Ovary (tissue), 9 donors: ENCODE measurements around the gene MBNL2. TPM values are rescaled to one million over a fixed set of nuclear protein-coding genes. Genes with fewer than 3 reads are reported as not detected.
A peak's percentile ranks its signal among the peaks of the same experiment; 100 is the strongest.

Source experiments
- DNase-seq, 5 donors: peaks; one replicate each; pipeline ENCODE4 v3.0.0-alpha.2; 2019 to 2020
- H3K27ac ChIP-seq, 2 donors: fragments of 200-600 bp; one replicate each; pipeline versions ENCODE4 v1.5.1 to v1.8.0; 2019 to 2022
- H3K27me3 ChIP-seq: fragments of 200-600 bp; one replicate; pipeline ENCODE4 v1.8.0; 2022
- H3K36me3 ChIP-seq: fragments of 200-600 bp; sonication (generic); one replicate; pipeline ENCODE4 v1.5.1; 2019
- H3K4me1 ChIP-seq: one replicate; pipeline ENCODE4 v1.8.1; 2013; ENCODE audit warnings: mild to moderate bottlenecking, moderate library complexity; ENCODE audit not compliant: insufficient read depth
- H3K4me3 ChIP-seq: fragments of 200-600 bp; sonication (generic); one replicate; pipeline ENCODE4 v1.5.1; 2017
- H3K9me3 ChIP-seq, 2 donors: fragments of 200-600 bp in 1 of 2; sonication (generic) in 1 of 2; one replicate each; pipeline versions ENCODE4 v1.5.1 to v1.8.1; 2013 to 2019; ENCODE audit warnings: mild to moderate bottlenecking in 1 of 2, moderate library complexity in 1 of 2
- CTCF ChIP-seq, 3 donors: fragments of 450-650 bp in 2 of 3; fragments of 200-600 bp in 1 of 3; IDR thresholded peaks; one replicate each; pipeline versions ENCODE4 v1.5.1 to v1.8.0; 2016 to 2022; ENCODE audit warnings: antibody characterized with exemption in 3 of 3, mild to moderate bottlenecking in 1 of 3
- EP300 ChIP-seq: sonication (generic); formaldehyde crosslinking; IDR thresholded peaks from one replicate; pipeline ENCODE4 v1.6.1; 2017; ENCODE audit warnings: antibody characterized with exemption
- POLR2A ChIP-seq: fragments of 450-650 bp; IDR thresholded peaks from one replicate; pipeline ENCODE4 v1.6.1; 2017; ENCODE audit warnings: antibody characterized with exemption, mild to moderate bottlenecking, moderate library complexity
- WGBS, 3 donors: extraction: QIAGEN DNeasy Blood & Tissue Kit in 1 of 3; methylation state at CpG; one replicate each; pipeline versions ENCODE4 v1.1.5 to v1.1.7; 2013 to 2017; 5-methylcytosine and 5-hydroxymethylcytosine counted together
- intact Hi-C, 4 donors: fragments of 100-400 bp; cut with DNase I; formaldehyde crosslinking; loops; one replicate each; pipeline versions ENCODE4 v1.11.0 to v1.15.1; 2022 to 2023
- polyA plus RNA-seq, 2 donors: library from polyadenylated mRNA; stranded (reverse); fragments of 200-250 nt in 1 of 2; fragments of 350-450 nt in 1 of 2; fragmentation: Illumina TruSeq in 1 of 2; extraction: RNeasy Lipid Tissue Mini Kit (QIAGEN cat#74804) in 1 of 2; gene quantifications; one replicate each; pipeline ENCODE4 v1.2.3, GENCODE V29; 2013 to 2014
- total RNA-seq, 7 donors: library from RNA; depleted of rRNA in 2 of 7; stranded (reverse); fragments of >200 nt in 2 of 7; fragmentation: NEBNext Ultra II Directional in 3 of 7; extraction: Animal tissue kit (Norgen Biotek cat#: 25700) in 3 of 7; gene quantifications; one replicate each; pipeline versions ENCODE4 v1.1.0 to v1.2.4, GENCODE V29; 2016 to 2023
- donor health status: DM: no; HTN: no; CAD: no; lungs with moderate emphysema.
- donor health status: DM: no; HTN: no; CAD: no.
- donor health status: Bipolar disorder and iron deficiency.
- donor health status: DM: yes; HTN: yes; CAD: no.
- donor health status: DM: no; HTN: no; CAD: no.
- donor health status: DM: yes; HTN: yes; CAD: no.

Gene MBNL2
- total and polyA plus RNA-seq, 9 donors = 43.7 to 110 (median 92.1) TPM

GRCh38 chr13:97225533-97225932, 3.4 kb downstream of the MBNL2 start:
- 8 to 29% (median 12%) methylated on average over 4 of the region's 4 CpGs for WGBS, 3 donors
- Histone ChIP-seq H3K27ac (peak overlapping the region; percentile 26 to 85), H3K4me3 (peak overlapping the region; percentile 60), H3K36me3 (no peaks in the 10 kb centered on the region), H3K27me3 (no peaks in the 10 kb centered on the region), H3K9me3 (no peaks in the 10 kb centered on the region), H3K4me1 (peaks cover 19% of the 10 kb centered on the region)
- intact Hi-C loops = loop anchor here in 2 of 4 donors (10.0 kb wide), 2 partner anchors 111 to 209 kb away; partner anchors contain the start of gene RAP2A (in 1 of the 2)
- TF ChIP-seq EP300 (no peak), CTCF (IDR thresholded peaks at IDR 0.05) (no peak), POLR2A (no peak)
- no peak for DNase-seq

DNA sequence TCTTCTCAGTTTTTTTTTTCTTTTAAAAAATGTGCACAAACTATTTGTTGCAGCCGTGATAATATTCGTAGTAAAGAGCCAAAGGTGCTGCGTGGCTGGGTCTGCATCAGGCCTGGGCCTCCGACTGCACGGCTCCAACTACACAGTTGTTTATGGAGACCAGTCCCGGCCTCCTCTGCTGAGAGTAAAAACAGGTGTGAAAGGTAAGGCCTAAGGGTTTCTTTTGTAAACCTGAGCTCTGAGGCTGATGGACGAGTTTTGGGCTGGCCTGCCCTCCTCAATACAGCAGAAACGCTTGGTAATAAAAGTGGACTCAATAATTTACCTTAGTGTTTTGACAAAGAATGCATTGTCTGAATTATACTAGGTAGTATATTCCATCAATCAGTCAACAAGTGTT, 3.9 kb downstream of the MBNL2 start:
- Histone ChIP-seq H3K4me1 (peaks cover 19% of the 10 kb centered on the region), H3K36me3 (no peaks in the 10 kb centered on the region), H3K27me3 (no peaks in the 10 kb centered on the region), H3K9me3 (no peaks in the 10 kb centered on the region), H3K4me3 (peak overlapping the region; percentile 60), H3K27ac (peak overlapping the region in 1 of 2 donors; percentile 85)
- WGBS, 3 donors = 7 to 22% (median 8%) methylated on average over 8 of the region's 8 CpGs
- no peak for DNase-seq
- intact Hi-C loops = loop anchor here in 2 of 4 donors (10.0 kb wide), 2 partner anchors 111 to 209 kb away; partner anchors contain the start of gene RAP2A (in 1 of the 2)
- TF ChIP-seq EP300 = no peak
- TF ChIP-seq CTCF (IDR thresholded peaks at IDR 0.05) = no peak

DNA sequence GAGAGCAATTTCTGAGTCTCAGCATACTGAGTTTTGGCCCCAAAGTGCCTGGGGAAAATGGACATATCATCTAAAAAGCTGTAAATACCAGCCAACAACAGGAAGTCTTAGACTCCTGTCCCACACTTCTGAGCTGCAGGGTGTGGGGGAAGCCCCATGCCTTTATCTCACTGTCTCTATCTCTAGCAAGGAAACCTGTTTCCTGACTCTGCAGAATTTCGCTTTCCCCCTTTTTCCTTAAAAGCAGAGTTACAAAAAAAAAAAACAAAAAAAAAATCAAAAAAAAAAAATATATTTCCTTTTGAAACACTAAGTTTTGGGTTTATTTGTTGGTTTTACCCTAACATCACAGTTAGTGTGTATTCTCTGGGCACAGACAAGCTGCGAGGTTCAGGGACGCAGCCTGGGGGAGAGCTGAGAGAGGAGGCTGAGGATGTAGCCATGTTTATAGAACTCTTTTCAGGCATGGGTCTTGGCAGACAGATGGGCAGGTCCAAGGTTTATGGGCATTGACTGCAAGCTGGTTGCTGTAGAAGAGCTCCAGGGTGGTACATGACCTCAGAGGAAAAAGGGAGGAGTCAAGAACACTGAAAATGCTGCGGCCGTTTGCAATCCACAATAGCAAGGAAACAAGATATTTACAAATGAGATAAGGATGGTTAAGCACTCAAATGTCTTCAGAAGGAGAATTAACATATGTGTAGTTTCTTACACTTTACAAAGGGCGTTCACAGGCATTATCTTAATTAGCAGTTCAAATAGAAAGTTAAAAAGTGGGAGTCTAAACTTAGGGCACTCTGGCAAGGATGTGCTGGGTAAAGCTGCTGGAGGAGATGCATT, 4.9 kb downstream of the MBNL2 start:
- peak in 1 of 5 donors; percentile 36 for DNase-seq
- peaks cover 21% of the 10 kb centered on the region for H3K4me1 ChIP-seq
- TF ChIP-seq CTCF (IDR thresholded peaks at IDR 0.05) (no peak), POLR2A (no peak)
- no peaks in the 10 kb centered on the region for H3K27me3 ChIP-seq
- WGBS, 3 donors = 9 to 24% (median 17%) methylated on average over 6 of the region's 6 CpGs
- intact Hi-C loops = loop anchor here in 2 of 4 donors (10.0 kb wide), 2 partner anchors 112 to 208 kb away; partner anchors contain the start of gene RAP2A (in 1 of the 2)
- H3K27ac ChIP-seq = peak overlapping the region in 1 of 2 donors; percentile 85
- H3K36me3 ChIP-seq = no peaks in the 10 kb centered on the region
- no peak overlapping the region for H3K4me3 ChIP-seq
- H3K9me3 ChIP-seq = no peaks in the 10 kb centered on the region

- H3K27ac ChIP-seq = no peak overlapping the region
- no peaks in the 10 kb centered on the region for H3K27me3 ChIP-seq
- TF ChIP-seq POLR2A = no peak
- TF ChIP-seq CTCF (IDR thresholded peaks at IDR 0.05) = no peak
- TF ChIP-seq EP300 = no peak
- intact Hi-C loops = loop anchor here in 2 of 4 donors (10.0 kb wide), 2 partner anchors 114 to 206 kb away; partner anchors contain the start of gene RAP2A (in 1 of the 2)
- no peaks in the 10 kb centered on the region for H3K9me3 ChIP-seq
- H3K36me3 ChIP-seq = no peaks in the 10 kb centered on the region
- no peak for DNase-seq
- 35 to 40% (median 40%) methylated on average over 3 of the region's 3 CpGs for WGBS, 3 donors
- H3K4me1 ChIP-seq = peaks cover 23% of the 10 kb centered on the region
- H3K4me3 ChIP-seq = no peak overlapping the region
Observed at GRCh38 chr13:97228850-97229521, 6.9 kb downstream of the MBNL2 start.
